Measurements from ENCODE around the gene TRIM27.
"Not testable (repeated sequence)": the region's sequence is repeated elsewhere in the genome, so short reads cannot be mapped to it uniquely, and the experiment has no call there.

TRIM27 gene

DNA sequence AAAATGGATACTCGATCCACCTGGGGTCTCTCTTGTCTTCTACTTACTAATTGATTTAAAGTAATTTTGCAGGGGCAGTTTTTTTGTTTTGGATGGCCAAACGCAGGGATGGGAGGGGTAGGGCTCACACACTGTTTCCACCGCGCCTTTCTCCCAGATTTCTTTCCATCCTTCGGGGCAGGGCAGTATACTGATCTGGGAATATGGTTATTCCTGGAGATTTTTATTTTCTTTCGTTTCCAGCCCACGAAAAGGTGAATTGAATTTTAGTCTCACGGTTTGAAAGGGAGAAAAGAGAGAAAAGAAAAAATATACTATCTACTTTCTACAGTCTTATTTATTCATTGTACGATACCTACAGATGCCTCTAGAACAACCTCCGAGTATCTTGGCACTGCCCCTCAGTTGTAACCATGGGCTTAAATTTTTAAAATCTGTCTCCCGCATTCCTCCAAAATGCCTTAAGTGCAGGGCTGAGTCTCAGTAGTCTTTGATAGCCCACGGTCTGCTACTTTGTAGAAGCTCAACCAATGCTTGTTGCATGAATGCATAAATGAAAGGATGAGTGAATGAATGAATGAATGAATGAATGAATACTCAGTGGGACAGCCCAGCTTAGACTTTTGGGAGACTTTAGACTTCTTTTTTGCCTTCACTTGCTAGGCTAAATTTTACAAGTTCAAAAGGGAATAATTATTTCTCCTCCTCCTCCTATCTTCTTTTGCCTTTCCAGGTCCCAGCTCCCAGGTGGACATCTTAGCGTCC lies 18.1 kb upstream of the TRIM27 start:
- DNase-seq, result peak; percentile 31

DNA sequence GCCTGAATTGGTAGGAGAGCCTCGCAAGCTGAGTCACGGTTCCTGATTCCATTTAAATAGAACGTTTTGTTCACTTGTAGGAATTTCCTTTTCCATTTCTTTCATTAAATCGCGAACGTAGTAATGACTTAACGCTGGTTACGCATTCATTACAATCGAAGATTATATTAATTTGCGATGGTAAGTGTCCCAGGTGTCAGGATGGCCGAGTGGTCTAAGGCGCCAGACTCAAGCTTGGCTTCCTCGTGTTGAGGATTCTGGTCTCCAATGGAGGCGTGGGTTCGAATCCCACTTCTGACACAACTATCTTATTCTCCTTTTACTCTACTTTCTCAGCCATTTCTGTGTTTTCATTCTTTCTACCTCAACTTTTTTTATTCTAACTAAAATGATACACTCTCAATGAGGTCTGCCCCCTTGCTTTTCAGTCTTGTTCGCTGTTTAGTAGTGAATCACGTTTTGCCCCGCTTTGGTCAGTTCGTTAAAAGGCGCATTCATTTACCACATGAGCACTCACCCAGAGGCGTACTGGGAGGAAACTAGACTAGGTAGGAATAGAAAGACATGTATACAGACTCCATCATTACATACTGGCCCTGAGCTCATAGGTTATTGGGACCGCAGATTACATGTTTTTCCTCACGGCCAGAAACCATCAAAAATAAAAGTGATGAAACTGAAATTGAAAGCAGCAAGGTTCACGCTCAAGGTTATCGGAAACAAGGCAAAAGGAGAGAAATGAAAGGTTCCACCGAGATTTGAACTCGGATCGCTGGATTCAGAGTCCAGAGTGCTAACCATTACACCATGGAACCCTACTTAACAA lies 17.3 kb upstream of the TRIM27 start:
- peak; percentile 80 for DNase-seq

DNA sequence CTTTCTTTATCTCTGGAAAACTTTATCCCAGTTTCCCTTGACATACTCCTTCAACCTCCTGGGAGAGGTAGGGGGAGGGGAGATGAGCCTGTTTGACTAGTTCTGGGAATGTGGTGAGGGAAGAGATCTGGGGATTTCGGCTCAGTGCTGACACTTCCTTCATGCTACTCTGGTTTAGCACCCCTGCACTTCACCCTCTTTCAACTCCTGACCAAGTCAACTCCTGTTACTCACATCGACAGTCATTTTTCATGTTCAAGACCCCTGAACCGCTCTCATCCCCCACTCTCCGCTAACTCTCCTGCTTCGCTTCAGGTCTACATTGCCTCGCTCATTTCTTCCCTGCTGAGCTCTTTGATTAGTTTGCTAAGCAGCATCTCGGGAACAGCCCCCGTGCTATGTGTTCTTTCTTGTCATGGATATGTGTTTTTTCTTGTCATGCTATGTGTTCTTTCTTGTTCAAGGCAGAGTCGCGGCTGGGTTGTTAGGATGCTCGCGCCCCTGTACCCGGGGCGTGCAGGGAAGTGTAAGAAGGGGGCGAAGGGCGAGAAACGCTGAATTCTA lies 16.6 kb upstream of the TRIM27 start:
- no peak for DNase-seq

DNA sequence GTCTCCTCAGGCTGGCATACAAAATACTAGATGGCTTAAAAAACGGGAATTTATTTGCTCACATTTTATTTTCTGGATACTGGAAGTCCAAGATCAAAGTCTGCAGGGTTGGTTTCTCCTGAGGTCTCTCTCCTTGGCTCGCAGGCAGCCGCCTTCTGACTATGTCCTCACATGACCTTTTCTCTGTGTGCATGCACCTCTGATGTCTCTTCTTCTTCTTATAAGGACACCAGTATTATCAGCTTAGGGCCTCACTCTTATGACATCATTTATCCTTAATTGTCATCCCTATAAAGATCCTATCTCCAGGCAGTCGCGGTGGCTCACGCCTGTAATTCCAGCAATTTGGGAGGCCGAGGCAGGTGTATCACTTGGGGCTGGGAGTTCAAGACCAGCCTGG lies 9.3 kb upstream of the TRIM27 start:
- no peak for DNase-seq

DNA sequence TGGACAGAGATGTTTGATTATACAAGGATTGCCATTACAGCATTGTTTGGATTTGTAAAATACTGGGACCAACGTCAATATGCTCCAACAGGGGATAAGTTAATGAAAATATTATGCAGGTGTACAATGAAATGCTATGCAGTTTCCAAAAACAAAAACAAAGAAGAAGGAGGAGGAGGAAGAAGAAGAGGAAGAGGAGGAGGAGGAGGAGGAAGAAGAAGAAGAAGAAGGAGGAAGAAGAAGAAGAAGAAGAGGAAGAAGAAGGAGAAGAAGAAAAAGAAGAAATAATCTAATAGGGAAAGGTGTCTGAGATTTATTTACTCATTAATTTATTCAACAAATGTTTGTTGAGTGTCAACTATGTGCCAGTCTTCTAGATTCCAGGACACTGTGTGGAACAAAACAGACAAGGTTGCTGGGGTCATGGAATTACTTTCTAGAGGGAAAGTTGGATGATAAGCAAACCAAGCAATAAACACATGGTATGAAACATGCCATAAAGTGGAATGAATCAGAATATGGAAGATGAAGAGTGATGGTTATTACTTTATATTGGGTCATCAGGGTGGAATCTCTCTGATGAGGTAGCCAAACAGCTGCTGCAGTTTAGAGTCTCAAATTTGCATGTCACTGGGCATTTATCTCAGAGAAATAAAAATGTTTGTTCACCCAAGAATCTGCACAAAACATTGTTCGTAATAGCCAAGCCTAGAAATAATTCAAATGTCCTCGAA lies 6.3 kb upstream of the TRIM27 start:
- DNase-seq, result no peak

DNA sequence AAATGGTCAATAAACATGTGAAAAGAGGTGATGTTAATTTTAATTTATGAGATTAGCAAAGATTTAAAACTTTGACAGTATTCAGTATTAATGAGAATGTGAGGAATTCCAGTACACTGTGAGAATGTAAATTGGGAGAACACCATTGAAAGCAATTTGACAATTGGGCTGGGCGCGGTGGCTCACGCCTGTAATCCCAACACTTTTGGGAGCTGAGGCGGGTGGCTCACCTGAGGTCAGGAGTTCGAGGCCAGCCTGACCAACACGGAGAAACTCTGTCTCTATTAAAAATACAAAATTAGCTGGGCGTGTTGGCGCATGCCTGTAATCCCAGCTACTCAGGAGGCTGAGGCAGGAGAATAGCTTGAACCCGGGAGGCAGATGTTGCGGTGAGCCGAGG lies 5.6 kb upstream of the TRIM27 start:
- not testable (repeated sequence) for DNase-seq

DNA sequence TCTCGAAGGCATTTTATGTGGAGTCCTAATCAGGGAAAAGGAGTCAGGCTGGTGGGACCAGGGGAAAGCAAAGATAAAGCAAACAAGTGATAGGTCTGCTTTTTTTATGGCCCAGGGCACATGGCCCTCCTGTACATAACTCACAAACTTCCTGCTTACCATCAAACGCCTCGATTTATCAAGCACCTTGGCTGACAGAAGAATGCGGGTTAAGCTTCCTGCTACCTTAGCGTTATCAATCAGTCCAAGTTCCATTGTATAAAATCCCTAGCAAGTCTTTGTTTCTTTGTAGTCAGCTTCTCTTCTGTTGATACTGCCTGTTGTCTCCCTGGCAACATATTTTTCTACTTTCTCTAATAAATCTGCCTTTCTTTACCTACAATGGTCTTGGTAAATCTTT lies 4.1 kb upstream of the TRIM27 start:
- DNase-seq, result no peak

DNA sequence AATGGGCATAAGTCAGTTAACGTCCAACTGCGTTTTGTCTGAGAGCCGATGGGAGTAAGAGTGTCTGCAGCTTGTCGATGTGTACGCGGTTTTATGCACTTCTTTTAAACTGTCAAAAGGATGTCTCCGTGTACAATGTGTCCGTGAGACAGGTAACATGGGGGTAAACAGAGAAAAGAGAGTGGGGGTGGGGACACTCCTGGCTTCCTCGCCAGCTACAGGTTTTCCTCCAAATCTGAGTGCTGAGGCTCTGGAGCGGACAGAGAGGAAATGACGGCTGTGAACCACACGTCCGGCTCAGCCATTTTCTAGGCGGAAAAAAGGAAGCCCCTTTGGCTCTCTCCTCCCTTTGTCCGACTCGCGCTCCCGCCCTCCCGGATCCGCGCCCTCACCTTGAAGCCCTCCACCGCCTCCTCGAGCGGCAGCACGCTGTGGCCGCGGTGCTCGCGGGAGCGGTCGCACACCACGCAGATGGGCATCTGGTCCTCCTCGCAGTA lies 916 bp downstream of the TRIM27 start:
- no peak for DNase-seq

DNA sequence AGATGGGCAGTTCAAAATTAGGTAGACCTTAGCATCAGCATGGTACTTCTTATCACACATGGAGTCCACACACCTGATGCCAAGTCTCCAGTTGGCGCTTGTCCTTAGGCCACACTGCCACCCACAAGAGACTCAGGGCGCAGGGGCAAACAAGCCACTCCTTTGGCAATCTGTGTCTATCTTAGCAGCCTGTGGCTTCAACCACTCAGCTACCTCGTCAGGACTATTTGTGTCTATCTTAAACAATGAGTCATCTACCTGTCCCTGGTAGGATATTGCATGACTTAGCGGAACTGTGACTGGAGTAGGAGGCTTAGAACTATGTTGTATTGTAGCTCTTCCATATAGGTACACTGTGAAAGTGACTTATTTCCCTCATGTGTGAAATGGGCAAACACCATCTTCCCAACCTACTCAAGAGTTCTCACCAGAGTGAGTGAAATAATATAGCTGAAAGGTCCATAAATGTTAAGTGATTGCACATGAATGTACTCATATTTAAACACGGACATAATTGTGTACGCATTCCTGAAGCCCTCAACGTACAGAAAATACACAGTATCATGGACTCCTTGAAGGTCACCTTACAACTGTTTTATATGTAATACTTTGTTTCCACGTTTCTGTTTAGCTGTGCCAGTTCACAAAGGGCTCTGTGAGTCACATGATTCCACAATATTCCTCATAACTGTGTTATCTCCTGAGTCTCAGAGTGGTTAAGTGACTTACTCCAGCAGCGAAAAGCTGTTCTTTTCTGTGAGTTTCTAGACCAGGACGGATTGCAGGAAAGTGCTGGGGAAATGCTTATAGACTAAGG lies 1.6 kb downstream of the TRIM27 start:
- DNase-seq, result peak; percentile 16

DNA sequence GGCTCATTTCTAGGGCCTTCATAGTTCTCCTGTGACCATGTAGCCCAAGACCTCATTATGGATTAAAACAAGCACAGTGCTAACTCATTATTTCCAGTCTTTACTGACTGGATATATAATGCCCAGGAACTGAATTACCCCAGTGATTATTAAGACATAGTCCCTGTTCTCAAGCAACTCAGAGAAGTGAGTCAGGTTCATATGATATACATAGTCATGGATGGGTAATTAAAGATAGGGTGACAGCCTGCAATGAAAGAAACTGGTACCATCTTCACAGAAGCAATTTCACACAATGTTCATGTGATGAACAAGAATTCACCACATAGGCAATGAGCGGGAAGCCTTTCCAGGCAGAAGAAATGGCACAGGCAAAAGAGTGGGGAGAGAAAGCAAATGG lies 3.5 kb downstream of the TRIM27 start:
- no peak for DNase-seq

DNA sequence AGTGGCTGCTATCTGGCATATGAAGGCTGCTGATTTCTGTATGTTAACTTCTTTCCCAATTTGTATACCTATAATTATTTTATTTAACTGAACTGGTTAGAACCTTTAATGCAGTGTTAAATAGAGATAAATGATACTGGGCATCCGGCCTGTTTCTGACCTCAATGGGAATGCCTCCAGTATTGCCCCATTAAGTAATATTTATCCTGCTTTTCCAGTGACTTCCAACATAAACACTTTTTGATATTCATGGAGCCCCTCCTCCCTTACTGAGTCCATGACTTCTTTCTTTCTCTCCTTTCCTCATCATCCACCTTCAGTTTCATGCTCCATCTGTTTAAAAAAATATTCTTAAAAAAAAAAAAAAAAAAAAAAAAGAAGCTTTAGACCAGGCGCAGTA lies 8.8 kb downstream of the TRIM27 start:
- DNase-seq, result no peak

DNA sequence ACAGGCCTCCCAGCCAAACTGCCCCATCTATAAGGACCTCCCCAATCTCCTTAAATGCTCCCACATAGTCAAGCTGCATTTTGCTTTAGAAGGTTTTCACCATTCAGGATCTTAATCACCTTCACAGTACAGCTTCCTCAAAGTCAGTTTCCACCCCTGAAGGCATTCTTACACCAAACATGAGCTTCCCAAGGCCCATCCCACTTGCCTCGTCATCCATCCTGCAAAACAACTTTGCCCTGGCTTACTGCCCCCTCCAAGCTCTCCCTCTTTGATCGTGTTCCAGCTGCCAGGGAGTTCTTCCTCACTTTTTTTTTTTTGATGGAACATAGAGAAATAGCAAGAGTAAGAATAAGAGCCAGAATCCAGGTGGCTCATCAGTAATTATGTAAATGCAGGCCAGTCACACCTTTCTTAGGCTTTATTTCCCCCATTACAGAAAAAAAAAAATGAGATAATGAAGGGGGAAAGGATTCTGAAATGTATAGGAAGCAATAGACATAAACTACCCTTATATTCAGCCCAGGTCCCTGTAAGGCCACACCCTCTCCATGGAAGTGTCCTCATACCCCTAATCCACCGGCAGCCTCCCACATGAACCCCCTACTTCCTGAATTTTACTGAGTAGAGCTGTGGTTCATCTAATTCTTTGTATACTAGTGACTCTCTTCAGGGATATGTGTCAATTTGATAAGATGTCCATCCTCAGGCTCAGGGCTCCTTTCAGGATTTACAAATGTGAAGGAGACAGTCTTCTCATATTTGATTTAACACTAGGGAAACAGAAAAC lies 12.7 kb downstream of the TRIM27 start:
- DNase-seq, result no peak

DNA sequence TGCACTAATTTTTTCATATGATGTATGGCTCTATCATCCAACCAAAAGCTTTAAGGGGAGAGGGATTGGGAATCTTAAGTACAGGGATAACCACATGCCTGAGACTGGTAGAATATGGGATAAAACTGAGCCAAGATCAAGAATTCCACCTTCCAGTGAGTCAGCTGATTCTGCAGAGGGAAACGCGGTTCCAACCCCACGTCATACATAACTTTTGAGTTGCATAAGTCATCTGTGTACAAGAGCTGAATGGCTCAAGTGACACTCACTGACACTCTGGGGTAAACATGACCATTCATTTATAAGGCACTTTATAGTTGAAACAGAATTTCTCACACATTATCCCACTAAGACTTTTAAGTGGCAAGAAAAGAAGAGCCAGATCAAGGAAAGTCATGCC lies 16.4 kb downstream of the TRIM27 start:
- DNase-seq, result peak; percentile 47

DNA sequence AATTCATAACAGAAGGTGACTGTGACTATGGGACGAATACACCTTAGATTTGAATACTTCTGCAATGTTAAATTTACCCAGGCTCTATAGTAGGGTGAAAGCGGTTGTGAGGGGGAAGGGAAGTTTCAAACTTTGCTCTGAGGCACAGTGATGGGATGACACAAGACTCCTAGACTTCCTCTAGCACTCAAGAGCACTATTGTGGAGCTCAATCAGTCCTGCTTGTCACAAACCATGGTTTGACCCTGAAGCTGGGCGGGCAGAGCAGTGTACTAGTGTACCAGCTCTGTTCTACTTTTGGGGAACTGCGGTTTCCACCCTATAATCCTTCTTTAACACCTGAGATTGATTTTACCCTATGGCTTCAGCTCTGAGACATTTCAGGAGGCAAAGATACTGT lies 17.1 kb downstream of the TRIM27 start:
- DNase-seq, result no peak

DNA sequence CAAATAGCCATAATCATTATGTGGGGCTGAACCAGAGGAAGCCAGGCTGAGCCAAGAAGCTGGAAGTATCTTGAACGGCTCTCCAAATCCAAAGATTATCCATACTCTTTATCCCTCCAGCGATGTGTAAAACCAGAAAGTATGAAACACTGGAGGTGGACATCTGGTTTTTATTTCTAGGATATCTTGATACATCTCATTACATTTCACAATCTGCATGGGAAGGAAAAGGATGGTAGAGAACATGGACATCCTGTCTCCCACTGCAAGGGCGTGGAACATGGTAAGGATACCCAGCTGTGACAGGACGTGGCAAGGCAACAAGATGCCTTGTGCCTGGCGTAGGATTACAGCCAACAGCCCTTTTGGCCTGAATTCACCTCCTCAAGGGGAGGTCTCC lies 20.1 kb downstream of the TRIM27 start:
- no peak for DNase-seq

DNA sequence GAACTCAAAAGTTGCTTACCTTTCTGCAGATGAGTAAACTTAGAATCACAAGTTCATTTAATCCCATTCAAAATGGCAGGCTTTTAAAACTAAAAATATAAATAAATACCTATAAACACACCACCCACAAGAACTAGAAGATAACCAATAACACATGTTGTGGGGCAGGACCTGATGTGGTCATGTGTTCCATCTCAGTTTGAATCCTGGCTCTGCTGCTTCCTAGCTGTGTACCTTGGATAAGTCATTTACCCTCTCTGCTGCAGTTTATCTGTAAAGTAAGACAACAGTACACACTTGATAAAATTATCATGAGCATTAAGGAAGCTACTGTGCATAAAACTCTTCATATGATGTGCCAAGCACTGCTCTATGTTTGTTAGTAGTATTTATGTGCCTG lies 22.0 kb downstream of the TRIM27 start:
- DNase-seq, result no peak

DNA sequence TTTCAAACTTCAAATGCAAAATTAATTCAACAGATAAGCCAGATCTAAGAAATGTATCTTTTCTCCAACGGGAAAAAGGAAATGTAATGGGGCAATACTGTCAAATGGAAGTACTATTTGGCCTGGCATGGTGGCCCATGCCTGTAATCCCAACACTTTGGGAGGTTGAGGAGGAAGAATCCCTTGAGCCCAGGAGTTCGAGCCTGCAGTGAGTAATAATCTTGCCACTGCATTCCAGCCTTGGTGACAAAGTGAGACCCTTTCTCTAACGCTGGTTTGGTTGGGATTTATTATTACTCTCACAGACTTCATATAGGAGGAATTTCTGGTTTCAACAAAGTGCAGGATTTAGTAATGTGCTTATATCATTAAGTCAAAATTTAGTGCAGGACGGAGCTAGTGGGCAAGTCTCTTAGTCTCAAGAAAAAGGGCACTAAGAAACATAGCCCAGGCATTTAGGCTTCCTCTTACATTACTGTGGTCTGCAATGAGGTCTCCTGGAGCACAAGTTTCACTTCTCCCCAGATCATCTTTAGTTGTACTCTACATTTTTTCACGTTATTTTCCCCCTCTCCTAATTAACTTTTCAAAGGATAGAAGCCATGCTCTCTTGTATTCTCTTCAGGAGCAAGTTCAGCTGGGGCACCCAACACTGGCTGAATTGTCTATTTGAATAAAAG lies 23.1 kb downstream of the TRIM27 start:
- DNase-seq, result no peak

DNA sequence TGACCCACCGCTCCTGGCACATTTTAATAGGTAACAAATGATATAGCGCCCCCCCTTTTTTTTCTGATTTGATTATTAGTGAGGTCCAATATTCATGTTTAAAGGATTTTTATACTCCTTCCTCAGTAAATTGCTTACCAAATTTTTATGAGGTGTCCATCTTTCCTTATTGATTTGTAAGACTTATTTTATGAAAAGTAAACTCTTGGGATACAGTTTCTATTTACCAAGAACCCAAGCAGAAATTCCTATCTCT lies 25.1 kb downstream of the TRIM27 start:
- DNase-seq, result no peak

DNA sequence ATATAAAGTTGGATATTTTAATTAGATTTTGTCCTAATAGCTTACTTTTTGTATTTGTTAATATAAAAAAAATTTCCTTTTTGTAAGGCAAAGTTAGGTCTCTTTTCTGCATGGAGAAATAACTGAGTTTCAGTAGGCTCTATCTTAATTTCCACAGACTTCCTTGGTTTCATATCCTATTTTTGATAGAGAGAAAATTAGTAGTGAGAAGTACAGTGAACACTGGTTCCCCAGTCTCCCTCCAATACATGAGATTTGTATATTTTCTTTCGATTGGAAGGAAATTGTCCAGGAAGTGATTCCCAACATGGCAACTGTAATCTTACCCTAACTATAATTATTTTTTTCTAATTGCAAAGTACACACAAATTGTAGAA lies 26.4 kb downstream of the TRIM27 start:
- DNase-seq, result no peak

DNA sequence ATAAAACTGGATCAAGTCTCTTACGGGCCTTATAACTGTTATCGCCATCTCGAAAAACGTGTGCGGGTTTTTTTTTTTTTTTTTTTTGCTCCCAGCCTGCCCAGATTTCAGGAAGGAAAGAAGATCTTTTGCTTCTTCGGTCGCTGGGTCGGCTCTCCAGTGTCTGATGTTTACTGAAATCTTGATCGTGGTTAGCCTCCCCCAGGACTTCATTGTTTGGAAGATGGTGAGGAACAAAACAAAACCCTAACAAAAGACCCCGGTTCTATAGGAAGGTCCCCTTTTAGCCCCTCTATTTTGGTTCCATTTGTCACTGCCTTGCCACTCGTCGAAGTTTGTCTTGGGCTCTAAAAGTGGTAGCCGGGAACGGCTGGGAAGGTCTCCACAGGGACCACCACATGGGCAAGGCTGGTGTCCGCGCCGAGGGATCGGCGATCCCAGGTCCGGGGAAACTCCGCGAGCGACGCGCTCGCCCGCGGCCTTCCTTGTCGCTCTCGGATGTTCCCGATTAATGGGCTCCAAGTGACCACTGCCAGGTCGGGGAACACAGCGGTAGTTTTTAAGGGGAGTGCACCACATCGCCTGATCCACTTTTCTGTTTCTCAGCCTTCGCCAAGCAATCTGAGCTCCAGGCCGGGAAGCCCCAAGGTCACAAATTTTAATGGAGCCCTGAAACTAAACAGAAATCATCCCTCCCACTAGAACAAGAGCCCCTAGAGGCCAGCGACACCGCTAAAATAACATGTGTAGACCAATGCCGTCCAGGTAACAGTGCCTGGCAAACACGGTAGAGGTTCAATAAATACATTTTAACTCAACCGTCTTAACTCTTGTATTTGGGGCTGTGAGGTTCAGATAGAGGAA lies 27.0 kb downstream of the TRIM27 start:
- DNase-seq, result peak; percentile 52
